DND-41 (cell line): Measurements from ENCODE around the gene FAF1.

Experiments
- CTCF ChIP-seq: IDR thresholded peaks from 2 replicates; pipeline ENCODE4 v1.5.1; 2012; ENCODE audit warnings: borderline replicate concordance, low read length, moderate library complexity, mild to moderate bottlenecking; ENCODE audit not compliant: poor library complexity, severe bottlenecking; ENCODE audit errors: extremely low read depth
- EZH2 ChIP-seq: IDR thresholded peaks from 3 replicates; pipeline ENCODE4 v1.6.1; 2012; ENCODE audit warnings: borderline replicate concordance, low read depth, mild to moderate bottlenecking, moderate library complexity, low read length, inconsistent platforms; ENCODE audit not compliant: severe bottlenecking

GRCh38 chr1:50853325-50853724 is 106.7 kb downstream of the FAF1 start:
- TF ChIP-seq CTCF (no peak), EZH2 (no peak)
